HepG2 (cell line): Measurements from ENCODE around the gene MTRF1. TPM values are rescaled to one million over a fixed set of nuclear protein-coding genes. Genes with fewer than 3 reads are reported as not detected.
A peak's percentile ranks its signal among the peaks of the same experiment; 100 is the strongest.

Source experiments
- MAFF ChIP-seq: IDR thresholded peaks from 2 replicates; pipeline ENCODE4 v1.6.1; 2011; ENCODE audit warnings: low read depth, low read length, improper control_type of control experiment
- NFAT5 ChIP-seq: sonication (generic); formaldehyde crosslinking; IDR thresholded peaks from 2 replicates; pipeline ENCODE4 v1.4.0; 2020; ENCODE audit warnings: missing genetic modification reagents
- NFYC ChIP-seq: IDR thresholded peaks from 2 replicates; pipeline ENCODE4 v1.6.1; 2016; ENCODE audit warnings: missing genetic modification reagents, missing compliant biosample characterization
- NR1H2 ChIP-seq: sonication (generic); formaldehyde crosslinking; IDR thresholded peaks from 2 replicates; pipeline ENCODE4 v1.8.1; 2022; ENCODE audit warnings: low read depth, missing genetic modification reagents, borderline replicate concordance
- NR3C1 ChIP-seq: sonication (generic); formaldehyde crosslinking; IDR thresholded peaks from 2 replicates; pipeline ENCODE4 v1.4.0; 2020; ENCODE audit warnings: missing genetic modification reagents
- SAP130 ChIP-seq: IDR thresholded peaks from 2 replicates; pipeline ENCODE4 v1.6.1; 2016; ENCODE audit warnings: low read depth
- TCF7L2 ChIP-seq: IDR thresholded peaks from 2 replicates; pipeline ENCODE4 v1.6.1; 2011; ENCODE audit warnings: mild to moderate bottlenecking, low read depth, low read length, moderate library complexity
- TSC22D2 ChIP-seq: sonication (generic); formaldehyde crosslinking; IDR thresholded peaks from 2 replicates; pipeline ENCODE4 v1.5.1; 2020; ENCODE audit warnings: missing genetic modification reagents, mild to moderate bottlenecking, borderline replicate concordance
- ZBTB34 ChIP-seq: sonication (generic); formaldehyde crosslinking; IDR thresholded peaks from 2 replicates; pipeline ENCODE4 v1.8.0; 2022; ENCODE audit warnings: mild to moderate bottlenecking, missing genetic modification reagents
- ZNF670 ChIP-seq: sonication (generic); formaldehyde crosslinking; IDR thresholded peaks from 2 replicates; pipeline ENCODE4 v1.8.0; 2022; ENCODE audit warnings: mild to moderate bottlenecking, missing genetic modification reagents, borderline replicate concordance
- polyA plus RNA-seq, 8 experiments: library from polyadenylated mRNA; depleted of rRNA in 3 of 8; stranded (reverse) in 7 of 8; unstranded in 1 of 8; fragments of >200 nt; fragmentation: Illumina TruSeq in 4 of 8; extraction: Trizol in 4 of 8; gene quantifications; 2 replicates each; pipeline versions ENCODE4 v1.2.1 to v1.2.3, GENCODE V29; 2011 to 2016; ENCODE audit warnings: low read depth in 4 of 8, missing spikeins in 1 of 8, mixed read lengths in 1 of 8; ENCODE audit not compliant: insufficient read depth in 1 of 8
- total RNA-seq, 5 experiments: library from RNA; depleted of rRNA; stranded (reverse); fragments of >200 nt; fragmentation: Illumina TruSeq; extraction: Trizol; gene quantifications; 2 replicates each; pipeline ENCODE4 v1.2.3, GENCODE V29; 2016; ENCODE audit warnings: low read depth in 1 of 5
- TF ChIP-seq, protein P1 (sequence below): sonication (generic); formaldehyde crosslinking; IDR thresholded peaks from 2 replicates; pipeline ENCODE4 v1.8.0; 2023; ENCODE audit warnings: mild to moderate bottlenecking, missing genetic modification reagents

Gene MTRF1
- total and polyA plus RNA-seq, 2 of the 13 experiments (the other 11 are each of a cell fraction or from before 2014, with no cell fraction given), result 21.6 to 27.2 TPM

DNA sequence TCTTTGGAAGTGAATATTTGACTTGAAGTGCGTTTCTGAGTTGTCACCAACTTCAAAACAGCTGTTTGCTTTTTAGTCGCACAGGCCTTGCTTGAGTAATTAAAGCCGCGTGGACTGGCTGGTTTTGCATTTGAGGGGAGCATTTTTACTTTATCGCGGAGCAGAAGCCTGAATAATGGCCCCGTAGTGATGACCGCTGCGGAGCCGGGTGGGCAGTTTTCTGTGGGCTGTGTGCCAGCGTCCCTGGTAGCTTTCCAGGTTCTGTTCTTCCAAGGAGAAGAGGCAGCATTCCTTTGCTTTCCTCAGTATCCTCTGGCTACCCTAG is 48.8 kb upstream of the MTRF1 start (continued):
- no peak for TF ChIP-seq NR1H2 (CRISPR knock-in tag)
- TF ChIP-seq TSC22D2, result no peak
- TF ChIP-seq ZBTB34, result no peak
- TF ChIP-seq TCF7L2, result no peak
- TF ChIP-seq NFAT5 (CRISPR knock-in tag), result no peak
- no peak for TF ChIP-seq ZNF670 (CRISPR knock-in tag)
- no peak for TF ChIP-seq NFYC (CRISPR knock-in tag)
- TF ChIP-seq MAFF, result no peak
- peak; percentile 24; the same call in 1 of the 2 replicates for TF ChIP-seq SAP130 (CRISPR knock-in tag)
- TF ChIP-seq, protein P1, sequence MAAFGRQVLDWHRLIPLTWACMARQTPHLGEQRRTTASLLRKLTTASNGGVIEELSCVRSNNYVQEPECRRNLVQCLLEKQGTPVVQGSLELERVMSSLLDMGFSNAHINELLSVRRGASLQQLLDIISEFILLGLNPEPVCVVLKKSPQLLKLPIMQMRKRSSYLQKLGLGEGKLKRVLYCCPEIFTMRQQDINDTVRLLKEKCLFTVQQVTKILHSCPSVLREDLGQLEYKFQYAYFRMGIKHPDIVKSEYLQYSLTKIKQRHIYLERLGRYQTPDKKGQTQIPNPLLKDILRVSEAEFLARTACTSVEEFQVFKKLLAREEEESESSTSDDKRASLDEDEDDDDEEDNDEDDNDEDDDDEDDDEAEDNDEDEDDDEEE (CRISPR knock-in tag), result no peak
- no peak for TF ChIP-seq NR3C1 (CRISPR knock-in tag)
